Activated CD4-positive, alpha-beta memory T cell treated with anti-CD3 and anti-CD28 coated beads for 36 hours (primary cell): ENCODE measurements around the gene TGM5. TPM values are rescaled to one million over a fixed set of nuclear protein-coding genes. Genes with fewer than 3 reads are reported as not detected.
"Not testable (repeated sequence)": the region's sequence is repeated elsewhere in the genome, so short reads cannot be mapped to it uniquely, and the experiment has no call there.

Experiments used
- CTCF ChIA-PET: fragments of 350-600 bp; sonication (Branson Sonifier 250); formaldehyde crosslinking; loops from one replicate; lab custom pipeline; 2021; ENCODE audit warnings: antibody characterized with exemption, inconsistent platforms; lab: Charles Lee
- POLR2A ChIA-PET: fragments of 350-600 bp; sonication (Branson Sonifier 250); formaldehyde crosslinking; loops from one replicate; lab custom pipeline; 2021; ENCODE audit warnings: antibody characterized with exemption; lab: Charles Lee
- DNase-seq: peaks from one replicate; pipeline ENCODE4 v3.0.0-alpha.2; 2020
- H3K27ac Mint-ChIP-seq: one replicate; pipeline ENCODE4 v1.8.0; 2021; ENCODE audit warnings: mixed read lengths
- H3K27me3 Mint-ChIP-seq: one replicate; pipeline ENCODE4 v1.8.0; 2021; ENCODE audit warnings: mixed read lengths
- H3K36me3 Mint-ChIP-seq: one replicate; pipeline ENCODE4 v1.8.0; 2021; ENCODE audit warnings: mixed read lengths
- H3K4me1 Mint-ChIP-seq: one replicate; pipeline ENCODE4 v1.8.0; 2021; ENCODE audit warnings: low read depth, mixed read lengths
- H3K4me3 Mint-ChIP-seq: one replicate; pipeline ENCODE4 v1.8.0; 2021; ENCODE audit warnings: mild to moderate bottlenecking, mixed read lengths
- H3K9me3 Mint-ChIP-seq: one replicate; pipeline ENCODE4 v1.8.0; 2021; ENCODE audit warnings: mixed read lengths
- intact Hi-C: fragments of 100-400 bp; cut with micrococcal nuclease; formaldehyde crosslinking; loops from one replicate; pipeline ENCODE4 v1.15.1; 2023
- total RNA-seq, 2 experiments: library from RNA; stranded (reverse); gene quantifications; one replicate each; pipeline ENCODE4 v1.2.3, GENCODE V29; 2021

Gene TGM5
- not detected for total RNA-seq

- POLR2A ChIA-PET: no interaction called here
- Mint-ChIP-seq H3K27me3 (peaks cover 5% of the 10 kb centered on the region), H3K9me3 (peaks cover 1% of the 10 kb centered on the region), H3K4me3 (no peak within 1 kb of the TSS), H3K4me1 (no peaks in the 10 kb centered on the region), H3K36me3 (no peaks in the 10 kb centered on the region), H3K27ac (no peak within 1 kb of the TSS)
- CTCF ChIA-PET: interaction anchor here (1.3 to 1.5 kb wide), 2 partner anchors 19 to 41 kb away, joined by 4 to 8 read pairs; no protein-coding TSS in a partner anchor
- intact Hi-C loops: no loop called here
- no peak for DNase-seq
Observed at GRCh38 chr15:43266834-43267233, at the start of gene TGM5. TSS of gene TGM5 (minus strand) at chr15:43266928. CDS start at chr15:43266849, 79 bp downstream.

- intact Hi-C loops: no loop called here
- CTCF ChIA-PET: no interaction called here
- no peaks in the 10 kb centered on the region for H3K4me1 Mint-ChIP-seq
- H3K4me3 Mint-ChIP-seq: no peak overlapping the region
- no peaks in the 10 kb centered on the region for H3K9me3 Mint-ChIP-seq
- POLR2A ChIA-PET: interaction anchor here (0.6 kb wide), 1 partner anchor 11 kb away, joined by 3 read pairs; no protein-coding TSS in a partner anchor
- DNase-seq: no peak
- no peak overlapping the region for H3K27ac Mint-ChIP-seq
- H3K27me3 Mint-ChIP-seq: peaks cover 36% of the 10 kb centered on the region
- no peaks in the 10 kb centered on the region for H3K36me3 Mint-ChIP-seq
Observed at GRCh38 chr15:43314171-43314570, 47.4 kb upstream of the TGM5 start.

GRCh38 chr15:43312378-43312777 lies 45.6 kb upstream of the TGM5 start:
- ChIA-PET POLR2A (no interaction called here), CTCF (interaction anchor here (0.9 kb wide), 1 partner anchor 27 kb away, joined by 3 read pairs; no protein-coding TSS in a partner anchor)

GRCh38 chr15:43302205-43302817 lies 35.6 kb upstream of the TGM5 start, which contains the start of gene TGM7:
TSS of gene TGM7 (minus strand) at chr15:43302255.
- H3K27me3 Mint-ChIP-seq: peaks cover 12% of the 10 kb centered on the region
- ChIA-PET CTCF (interaction anchor here (1.8 kb wide), 1 partner anchor 17 kb away, joined by 6 read pairs; no protein-coding TSS in a partner anchor), POLR2A (no interaction called here)
- H3K27ac Mint-ChIP-seq: no peak within 1 kb of the TSS
- H3K36me3 Mint-ChIP-seq: no peaks in the 10 kb centered on the region
- no peak for DNase-seq
- intact Hi-C loops: no loop called here
- H3K4me1 Mint-ChIP-seq: no peaks in the 10 kb centered on the region
- H3K9me3 Mint-ChIP-seq: no peaks in the 10 kb centered on the region
- no peak within 1 kb of the TSS for H3K4me3 Mint-ChIP-seq

More at GRCh38 chr15:43312378-43312777, 45.6 kb upstream of the TGM5 start:
- intact Hi-C loops: no loop called here
- Mint-ChIP-seq H3K36me3 (no peaks in the 10 kb centered on the region), H3K4me3 (no peak overlapping the region), H3K4me1 (no peaks in the 10 kb centered on the region), H3K27me3 (peaks cover 37% of the 10 kb centered on the region), H3K9me3 (no peaks in the 10 kb centered on the region), H3K27ac (no peak overlapping the region)
- DNase-seq: no peak

GRCh38 chr15:43299884-43300283 lies 33.2 kb upstream of the TGM5 start:
- ChIA-PET POLR2A (no interaction called here), CTCF (no interaction called here)
- H3K4me1 Mint-ChIP-seq: no peaks in the 10 kb centered on the region
- H3K36me3 Mint-ChIP-seq: no peaks in the 10 kb centered on the region
- H3K27ac Mint-ChIP-seq: no peak overlapping the region
- H3K9me3 Mint-ChIP-seq: no peaks in the 10 kb centered on the region
- intact Hi-C loops: no loop called here
- H3K4me3 Mint-ChIP-seq: no peak overlapping the region
- H3K27me3 Mint-ChIP-seq: peaks cover 15% of the 10 kb centered on the region
- no peak for DNase-seq

- no peaks in the 10 kb centered on the region for H3K4me1 Mint-ChIP-seq
- H3K4me3 Mint-ChIP-seq: no peak overlapping the region
- intact Hi-C loops: no loop called here
- ChIA-PET POLR2A (no interaction called here), CTCF (no interaction called here)
- no peak for DNase-seq
- peaks cover 20% of the 10 kb centered on the region for H3K27me3 Mint-ChIP-seq
- no peaks in the 10 kb centered on the region for H3K9me3 Mint-ChIP-seq
- no peak overlapping the region for H3K27ac Mint-ChIP-seq
- no peaks in the 10 kb centered on the region for H3K36me3 Mint-ChIP-seq
Observed at GRCh38 chr15:43299411-43299810, 32.7 kb upstream of the TGM5 start.

GRCh38 chr15:43294091-43294706 lies 27.5 kb upstream of the TGM5 start:
- CTCF ChIA-PET: no interaction called here

GRCh38 chr15:43293432-43293831 lies 26.7 kb upstream of the TGM5 start:
- intact Hi-C loops: no loop called here
- Mint-ChIP-seq H3K4me3 (no peak overlapping the region), H3K4me1 (peaks cover 3% of the 10 kb centered on the region), H3K27ac (no peak overlapping the region), H3K36me3 (no peaks in the 10 kb centered on the region), H3K9me3 (no peaks in the 10 kb centered on the region), H3K27me3 (peaks cover 37% of the 10 kb centered on the region)
- peak; percentile 15 for DNase-seq
- POLR2A ChIA-PET: no interaction called here
- CTCF ChIA-PET: interaction anchor here (1.4 kb wide), 1 partner anchor 68 kb away, joined by 5 read pairs; no protein-coding TSS in a partner anchor

More at GRCh38 chr15:43294091-43294706, 27.5 kb upstream of the TGM5 start:
- H3K9me3 Mint-ChIP-seq: no peaks in the 10 kb centered on the region
- intact Hi-C loops: no loop called here
- no peak for DNase-seq
- no peaks in the 10 kb centered on the region for H3K36me3 Mint-ChIP-seq
- POLR2A ChIA-PET: no interaction called here
- no peak overlapping the region for H3K4me3 Mint-ChIP-seq
- H3K4me1 Mint-ChIP-seq: peaks cover 3% of the 10 kb centered on the region
- peaks cover 37% of the 10 kb centered on the region for H3K27me3 Mint-ChIP-seq
- no peak overlapping the region for H3K27ac Mint-ChIP-seq

- ChIA-PET POLR2A (no interaction called here), CTCF (interaction anchor here (1.4 kb wide), 1 partner anchor 67 kb away, joined by 5 read pairs; no protein-coding TSS in a partner anchor)
- Mint-ChIP-seq H3K9me3 (no peaks in the 10 kb centered on the region), H3K27me3 (peaks cover 36% of the 10 kb centered on the region), H3K4me3 (no peak overlapping the region), H3K36me3 (no peaks in the 10 kb centered on the region), H3K4me1 (peaks cover 3% of the 10 kb centered on the region), H3K27ac (no peak overlapping the region)
- DNase-seq: no peak
- intact Hi-C loops: no loop called here
Observed at GRCh38 chr15:43292375-43293078, 25.8 kb upstream of the TGM5 start.

- H3K36me3 Mint-ChIP-seq, DNase-seq, H3K9me3 Mint-ChIP-seq, CTCF ChIA-PET, H3K4me1 Mint-ChIP-seq, H3K27ac Mint-ChIP-seq, H3K4me3 Mint-ChIP-seq: not testable (repeated sequence)
- POLR2A ChIA-PET: interaction anchor here (0.6 kb wide), 1 partner anchor 51 kb away, joined by 3 read pairs; no protein-coding TSS in a partner anchor
- intact Hi-C loops: loop anchor here (5.0 kb wide), 1 partner anchor 587 kb away; no protein-coding TSS in a partner anchor
- H3K27me3 Mint-ChIP-seq: peaks cover 27% of the 10 kb centered on the region
Observed at GRCh38 chr15:43289656-43290055, 22.9 kb upstream of the TGM5 start.

GRCh38 chr15:43287254-43287653 lies 20.5 kb upstream of the TGM5 start:
- Mint-ChIP-seq H3K9me3 (no peaks in the 10 kb centered on the region), H3K36me3 (no peaks in the 10 kb centered on the region), H3K4me3 (no peak overlapping the region), H3K27me3 (peaks cover 10% of the 10 kb centered on the region), H3K27ac (no peak overlapping the region), H3K4me1 (peaks cover 2% of the 10 kb centered on the region)
- intact Hi-C loops: loop anchor here (5.0 kb wide), 1 partner anchor 585 kb away; no protein-coding TSS in a partner anchor
- DNase-seq: no peak
- ChIA-PET POLR2A (interaction anchor here (1.2 kb wide), 1 partner anchor 62 kb away, joined by 3 read pairs; no protein-coding TSS in a partner anchor), CTCF (interaction anchor here (0.5 to 6.2 kb wide), 7 partner anchors 8 to 205 kb away, joined by 3 to 260 read pairs (median 3); no protein-coding TSS in a partner anchor)
